HCT116 (cell line): ENCODE results near the gene NFAT5. TPM values are rescaled to one million over a fixed set of nuclear protein-coding genes. Genes with fewer than 3 reads are reported as not detected.

Experiments
- ATAC-seq: fragments of 200-7000 bp; cut with Tn5 transposase; 2 replicates; pipeline ENCODE4 v1.9.1; 2020; ENCODE audit warnings: mild to moderate bottlenecking, moderate library complexity
- BruUV-seq: library from RNA; stranded (reverse); fragments of 400-500 nt; replicated peaks from 2 replicates; lab custom pipeline; 2021; lab: Mats Ljungman, UMichigan
- CTCF ChIA-PET: fragments of 300-600 bp; sonication (Branson Sonifier 250); formaldehyde crosslinking; loops from one replicate; lab custom pipeline; 2021; ENCODE audit warnings: antibody characterized with exemption; lab: Charles Lee
- POLR2A ChIA-PET: fragments of 300-600, 350-600 bp; sonication (Branson Sonifier 250); formaldehyde crosslinking; loops from one replicate; lab custom pipeline; 2021; ENCODE audit warnings: antibody characterized with exemption; lab: Charles Lee
- RAD21 ChIA-PET, 2 experiments: fragments of 300-600 bp; sonication (Branson Sonifier 250); formaldehyde crosslinking; loops; one replicate each; lab custom pipeline; 2023; ENCODE audit warnings: low total read pairs in 2 of 2; ENCODE audit not compliant: uncharacterized antibody in 2 of 2, unreplicated experiment in 2 of 2, low non-redundant PET in 1 of 2; lab: Charles Lee
- DNase-seq: peaks from one replicate; pipeline ENCODE4 v3.0.0-alpha.2; 2010; ENCODE audit warnings: low read depth, low spot score
- H2AFZ ChIP-seq: fragments of 200-600 bp; shearing (Covaris generic), sonication (generic); 2 replicates; pipeline ENCODE4 v1.6.1; 2017; ENCODE audit warnings: low read depth, mixed run types, mixed read lengths, antibody characterized with exemption, low read length; ENCODE audit not compliant: poor library complexity, severe bottlenecking
- H3K27ac ChIP-seq: 2 replicates; pipeline ENCODE4 v1.5.1; 2012; ENCODE audit warnings: low read depth, low read length
- H3K27me3 ChIP-seq: fragments of 200-600 bp; sonication (generic); 2 replicates; pipeline ENCODE4 v1.6.1; 2016; ENCODE audit warnings: mixed run types, low read length, mixed read lengths; ENCODE audit not compliant: insufficient read depth
- H3K36me3 ChIP-seq, 2 experiments: fragments of 200-500 bp in 1 of 2; fragments of 200-600 bp in 1 of 2; sonication (Bioruptor generic) in 1 of 2; sonication (generic) in 1 of 2; 2 replicates each; pipeline versions ENCODE4 v1.5.1 to v1.6.1; 2014 to 2016; ENCODE audit warnings: low read length in 2 of 2, inconsistent platforms in 1 of 2, mixed read lengths in 1 of 2, mixed run types in 1 of 2; ENCODE audit not compliant: insufficient read depth in 2 of 2, control insufficient read depth in 1 of 2
- H3K4me1 ChIP-seq, 2 experiments: fragments of 200-600 bp in 1 of 2; sonication (generic) in 1 of 2; 2 replicates each; pipeline versions ENCODE4 v1.5.1 to v1.6.1; 2012 to 2017; ENCODE audit warnings: low read length in 2 of 2, inconsistent platforms in 1 of 2, mild to moderate bottlenecking in 1 of 2, mixed read lengths in 1 of 2, mixed run types in 1 of 2, moderate library complexity in 1 of 2; ENCODE audit not compliant: insufficient read depth in 2 of 2, control insufficient read depth in 1 of 2
- H3K4me2 ChIP-seq: fragments of 200-600 bp; sonication (generic); 2 replicates; pipeline ENCODE4 v1.6.1; 2017; ENCODE audit warnings: mixed run types, low read length, mixed read lengths
- H3K4me3 ChIP-seq, 2 experiments: fragments of 200-600 bp in 1 of 2; sonication (generic) in 1 of 2; replicated peaks in 1 of 2; 2 replicates each; pipeline ENCODE4 v1.5.1; 2011 to 2016; ENCODE audit warnings: low read length in 2 of 2, control low read depth in 1 of 2, low read depth in 1 of 2, mild to moderate bottlenecking in 1 of 2, mixed read lengths in 1 of 2, mixed run types in 1 of 2
- H3K79me2 ChIP-seq: fragments of 200-600 bp; sonication (generic); 2 replicates; pipeline ENCODE4 v1.6.1; 2017; ENCODE audit warnings: mild to moderate bottlenecking, mixed run types, low read length, moderate library complexity, mixed read lengths; ENCODE audit not compliant: insufficient read depth
- H3K9ac ChIP-seq: fragments of 200-600 bp; sonication (generic); 2 replicates; pipeline ENCODE4 v1.6.1; 2016; ENCODE audit warnings: low read length, mixed read lengths
- H3K9me2 ChIP-seq: fragments of 200-600 bp; sonication (generic), shearing (Covaris generic); 2 replicates; pipeline ENCODE4 v1.6.1; 2017; ENCODE audit warnings: mixed run types, mild to moderate bottlenecking, moderate library complexity; ENCODE audit not compliant: insufficient read depth
- H3K9me3 ChIP-seq, 2 experiments: fragments of 200-500 bp in 1 of 2; fragments of 200-600 bp in 1 of 2; sonication (Bioruptor generic) in 1 of 2; sonication (generic) in 1 of 2; 2 replicates each; pipeline ENCODE4 v1.6.1; 2014 to 2017; ENCODE audit warnings: low read length in 2 of 2, mixed read lengths in 2 of 2, inconsistent platforms in 1 of 2, low read depth in 1 of 2, mild to moderate bottlenecking in 1 of 2, mixed run types in 1 of 2, moderate library complexity in 1 of 2; ENCODE audit not compliant: control insufficient read depth in 1 of 2, insufficient read depth in 1 of 2
- H4K20me1 ChIP-seq: fragments of 200-600 bp; sonication (generic), shearing (Covaris generic); 2 replicates; pipeline ENCODE4 v1.6.1; 2017; ENCODE audit warnings: mixed run types, mild to moderate bottlenecking, moderate library complexity; ENCODE audit not compliant: insufficient read depth
- ATF3 ChIP-seq: IDR thresholded peaks from 2 replicates; pipeline ENCODE4 v1.6.1; 2012
- CBX3 ChIP-seq: IDR thresholded peaks from 2 replicates; pipeline ENCODE4 v1.6.1; 2012; ENCODE audit warnings: low read depth
- CEBPB ChIP-seq: IDR thresholded peaks from 2 replicates; pipeline ENCODE4 v1.6.1; 2012; ENCODE audit warnings: low read depth
- EGR1 ChIP-seq: IDR thresholded peaks from 2 replicates; pipeline ENCODE4 v1.6.1; 2012; ENCODE audit warnings: low read depth
- EZH2phosphoT487 ChIP-seq: fragments of 200-600 bp; IDR thresholded peaks from 2 replicates; pipeline ENCODE4 v1.6.1; 2018; ENCODE audit warnings: antibody characterized with exemption, borderline replicate concordance
- FOSL1 ChIP-seq: IDR thresholded peaks from 2 replicates; pipeline ENCODE4 v1.6.1; 2012; ENCODE audit warnings: low read depth
- JUND ChIP-seq: IDR thresholded peaks from 2 replicates; pipeline ENCODE4 v1.6.1; 2012
- POLR2A ChIP-seq: IDR thresholded peaks from 2 replicates; pipeline ENCODE4 v1.7.0; 2011; ENCODE audit warnings: borderline replicate concordance; ENCODE audit not compliant: insufficient read depth, insufficient read length; ENCODE audit errors: extremely low read depth
- POLR2AphosphoS5 ChIP-seq: IDR thresholded peaks from 2 replicates; pipeline ENCODE4 v1.6.1; 2011; ENCODE audit warnings: mild to moderate bottlenecking, low read depth, low read length, moderate library complexity
- RAD21 ChIP-seq: IDR thresholded peaks from 2 replicates; pipeline ENCODE4 v1.6.1; 2012; ENCODE audit warnings: low read depth, mild to moderate bottlenecking
- REST ChIP-seq: IDR thresholded peaks from 2 replicates; pipeline ENCODE4 v1.6.1; 2012; ENCODE audit warnings: low read depth
- SIN3A ChIP-seq: IDR thresholded peaks from 2 replicates; pipeline ENCODE4 v1.6.1; 2012; ENCODE audit warnings: low read depth
- SP1 ChIP-seq: IDR thresholded peaks from 2 replicates; pipeline ENCODE4 v1.6.1; 2012; ENCODE audit warnings: low read depth
- SRF ChIP-seq: IDR thresholded peaks from 2 replicates; pipeline ENCODE4 v1.6.1; 2012; ENCODE audit warnings: low read depth
- TCF7L2 ChIP-seq: IDR thresholded peaks from 2 replicates; pipeline ENCODE4 v1.7.0; 2011; ENCODE audit warnings: borderline replicate concordance, inconsistent platforms; ENCODE audit not compliant: insufficient read depth, insufficient read length; ENCODE audit errors: extremely low read depth
- YY1 ChIP-seq: IDR thresholded peaks from 2 replicates; pipeline ENCODE4 v1.6.1; 2011; ENCODE audit warnings: low read length, low read depth, moderate library complexity, mild to moderate bottlenecking; ENCODE audit not compliant: insufficient replicate concordance; ENCODE audit errors: extremely low read depth
- ZFX ChIP-seq: fragments of 450-650 bp; IDR thresholded peaks from 2 replicates; pipeline ENCODE4 v1.6.1; 2017
- ZNF274 ChIP-seq: fragments of 200-500 bp; sonication (Bioruptor generic); IDR thresholded peaks from 2 replicates; pipeline ENCODE4 v1.6.1; 2014; ENCODE audit warnings: mild to moderate bottlenecking, low read depth, low read length, inconsistent platforms
- intact Hi-C: fragments of 100-400 bp; cut with micrococcal nuclease; formaldehyde crosslinking; loops from 2 replicates; pipeline ENCODE4 v1.10.0; 2022
- total RNA-seq: library from RNA; stranded (reverse); gene quantifications from one replicate; pipeline ENCODE4 v1.2.1, GENCODE V29; 2021; ENCODE audit not compliant: unreplicated experiment
- TF ChIP-seq, protein P1 (sequence below): IDR thresholded peaks from 2 replicates; pipeline ENCODE4 v1.6.1; 2012
- TF ChIP-seq, protein P2 (sequence below): IDR thresholded peaks from 2 replicates; pipeline ENCODE4 v1.6.1; 2011; ENCODE audit warnings: mild to moderate bottlenecking, low read length, moderate library complexity; ENCODE audit not compliant: insufficient replicate concordance; ENCODE audit errors: extremely low read depth

The NFAT5 gene
- total RNA-seq, 1 experiment from 2014 or later, result 67.4 TPM

GRCh38 chr16:69554495-69554894 lies 11.3 kb upstream of the NFAT5 start:
- Histone ChIP-seq H3K4me1 (no peaks in the 10 kb centered on the region), H2AFZ (no peak overlapping the region), H3K9ac (no peak overlapping the region), H4K20me1 (no peaks in the 10 kb centered on the region), H3K36me3 (no peaks in the 10 kb centered on the region), H3K27ac (no peak overlapping the region), H3K9me2 (no peaks in the 10 kb centered on the region), H3K27me3 (no peaks in the 10 kb centered on the region), H3K4me3 (no peak overlapping the region), H3K4me2 (no peak overlapping the region), H3K79me2 (no peaks in the 10 kb centered on the region), H3K9me3 (no peaks in the 10 kb centered on the region)
- no peak for TF ChIP-seq TCF7L2
- TF ChIP-seq, protein P1, sequence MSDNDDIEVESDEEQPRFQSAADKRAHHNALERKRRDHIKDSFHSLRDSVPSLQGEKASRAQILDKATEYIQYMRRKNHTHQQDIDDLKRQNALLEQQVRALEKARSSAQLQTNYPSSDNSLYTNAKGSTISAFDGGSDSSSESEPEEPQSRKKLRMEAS, result no peak
- TF ChIP-seq ZFX, result no peak
- no peak for TF ChIP-seq REST
- no peak for TF ChIP-seq SRF
- TF ChIP-seq EZH2phosphoT487, result no peak
- TF ChIP-seq JUND, result no peak
- TF ChIP-seq, protein P2, sequence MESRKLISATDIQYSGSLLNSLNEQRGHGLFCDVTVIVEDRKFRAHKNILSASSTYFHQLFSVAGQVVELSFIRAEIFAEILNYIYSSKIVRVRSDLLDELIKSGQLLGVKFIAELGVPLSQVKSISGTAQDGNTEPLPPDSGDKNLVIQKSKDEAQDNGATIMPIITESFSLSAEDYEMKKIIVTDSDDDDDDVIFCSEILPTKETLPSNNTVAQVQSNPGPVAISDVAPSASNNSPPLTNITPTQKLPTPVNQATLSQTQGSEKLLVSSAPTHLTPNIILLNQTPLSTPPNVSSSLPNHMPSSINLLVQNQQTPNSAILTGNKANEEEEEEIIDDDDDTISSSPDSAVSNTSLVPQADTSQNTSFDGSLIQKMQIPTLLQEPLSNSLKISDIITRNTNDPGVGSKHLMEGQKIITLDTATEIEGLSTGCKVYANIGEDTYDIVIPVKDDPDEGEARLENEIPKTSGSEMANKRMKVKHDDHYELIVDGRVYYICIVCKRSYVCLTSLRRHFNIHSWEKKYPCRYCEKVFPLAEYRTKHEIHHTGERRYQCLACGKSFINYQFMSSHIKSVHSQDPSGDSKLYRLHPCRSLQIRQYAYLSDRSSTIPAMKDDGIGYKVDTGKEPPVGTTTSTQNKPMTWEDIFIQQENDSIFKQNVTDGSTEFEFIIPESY, result no peak
- no peak for TF ChIP-seq POLR2AphosphoS5
- no peak for TF ChIP-seq YY1
- TF ChIP-seq ZNF274, result no peak
- no peak for TF ChIP-seq EGR1
- TF ChIP-seq POLR2A, result no peak
- TF ChIP-seq RAD21, result no peak
- TF ChIP-seq CEBPB, result no peak
- no peak for TF ChIP-seq SP1
- TF ChIP-seq SIN3A, result no peak
- no peak for TF ChIP-seq FOSL1
- no peak for TF ChIP-seq ATF3
- TF ChIP-seq CBX3, result no peak
- DNase-seq (no peak), ATAC-seq (peak; percentile 50)
- RAD21 ChIA-PET, result no interaction called here
- no TSS peak for BruUV-seq
- CTCF ChIA-PET, result interaction anchor here (0.6 kb wide), 1 partner anchor 9 kb away, joined by 3 read pairs; no protein-coding TSS in a partner anchor
- POLR2A ChIA-PET, result no interaction called here
- intact Hi-C loops, result no loop called here
